SKM-1 (cell line): ENCODE results near the gene CSNK1A1.

Experiments
- DNase-seq: peaks from one replicate; lab custom pipeline; 2025; ENCODE audit not compliant: unreplicated experiment; lab: John Stamatoyannopoulos, UW

Gene CSNK1A1

GRCh38 chr5:149493316-149493715, 57.9 kb downstream of the CSNK1A1 start:
- no peak for DNase-seq

GRCh38 chr5:149492781-149493180, 58.5 kb downstream of the CSNK1A1 start:
- no peak for DNase-seq

- DNase-seq = no peak
Observed at GRCh38 chr5:149490599-149491485, 60.4 kb downstream of the CSNK1A1 start.

GRCh38 chr5:149489605-149490037, 61.6 kb downstream of the CSNK1A1 start:
- DNase-seq = no peak

- no peak for DNase-seq
Observed at GRCh38 chr5:149488645-149489306, 62.5 kb downstream of the CSNK1A1 start.

- DNase-seq = no peak
Observed at GRCh38 chr5:149487672-149488071, 63.6 kb downstream of the CSNK1A1 start.

- DNase-seq = no peak
Observed at GRCh38 chr5:149486726-149487635, 64.3 kb downstream of the CSNK1A1 start.

GRCh38 chr5:149485655-149486615, 65.3 kb downstream of the CSNK1A1 start:
- no peak for DNase-seq

GRCh38 chr5:149481485-149481884, 69.8 kb downstream of the CSNK1A1 start:
- no peak for DNase-seq

GRCh38 chr5:149478761-149479160, 72.5 kb downstream of the CSNK1A1 start:
- no peak for DNase-seq

GRCh38 chr5:149475777-149476176, 75.5 kb downstream of the CSNK1A1 start:
- DNase-seq = no peak

GRCh38 chr5:149474198-149474597, 77.0 kb downstream of the CSNK1A1 start:
- DNase-seq = no peak

- no peak for DNase-seq
Observed at GRCh38 chr5:149473441-149473840, 77.8 kb downstream of the CSNK1A1 start.

- no peak for DNase-seq
Observed at GRCh38 chr5:149472399-149472798, 78.8 kb downstream of the CSNK1A1 start.

- no peak for DNase-seq
Observed at GRCh38 chr5:149471406-149472183, 79.6 kb downstream of the CSNK1A1 start.

- DNase-seq = no peak
Observed at GRCh38 chr5:149470942-149471341, 80.3 kb downstream of the CSNK1A1 start.

- DNase-seq = no peak
Observed at GRCh38 chr5:149466457-149466972, 84.7 kb downstream of the CSNK1A1 start.

- DNase-seq = no peak
Observed at GRCh38 chr5:149464796-149465489, 86.3 kb downstream of the CSNK1A1 start.
